Caki2 (cell line): ENCODE measurements around the gene NRXN3. TPM values are rescaled to one million over a fixed set of nuclear protein-coding genes. Genes with fewer than 3 reads are reported as not detected.
"Not testable (repeated sequence)": the region's sequence is repeated elsewhere in the genome, so short reads cannot be mapped to it uniquely, and the experiment has no call there.

Experiments used
- DNase-seq: peaks from one replicate; pipeline ENCODE4 v3.0.0-alpha.2; 2015; ENCODE audit warnings: low read depth
- in situ Hi-C: cut with HindIII; loops from 2 replicates; pipeline ENCODE4 v1.10.0; 2016; ENCODE audit warnings: low sequenced_read_pairs, low pct_unique_long_range_greater_than_20kb, mixed read lengths
- total RNA-seq: library from RNA; depleted of rRNA; stranded (reverse); fragments of >200 nt; shearing (Covaris generic); gene quantifications from 2 replicates; pipeline ENCODE4 v1.2.3, GENCODE V29; 2014; ENCODE audit warnings: low replicate concordance

Gene NRXN3
- total RNA-seq, 1 experiment from 2014 or later = not detected

DNA sequence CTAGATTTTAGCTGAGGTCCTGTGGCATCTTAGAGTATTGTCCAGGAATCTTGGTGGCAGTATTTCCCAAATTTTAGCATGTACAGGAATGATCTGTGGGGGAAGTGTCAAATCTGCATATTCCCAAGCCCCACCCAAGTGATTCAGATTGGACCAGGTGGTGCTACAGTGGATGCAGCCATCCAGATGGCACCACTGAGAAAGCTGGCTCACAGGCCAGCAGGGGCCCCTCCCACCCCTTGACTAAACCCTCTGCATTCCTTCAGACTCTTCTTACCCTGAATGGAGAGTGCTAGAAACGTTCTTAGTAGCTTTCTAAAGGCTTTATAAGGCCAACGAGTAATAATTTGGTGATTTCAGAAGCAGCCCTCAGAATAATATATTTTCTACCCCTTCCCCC is 255.2 kb downstream of the NRXN3 start:
- in situ Hi-C loops = no loop called here
- DNase-seq = no peak

- in situ Hi-C loops = no loop called here
- no peak for DNase-seq
Observed at GRCh38 chr14:78425782-78426181, 255.6 kb downstream of the NRXN3 start.

GRCh38 chr14:78432046-78432445 is 261.9 kb downstream of the NRXN3 start:
- no peak for DNase-seq
- in situ Hi-C loops = no loop called here

DNA sequence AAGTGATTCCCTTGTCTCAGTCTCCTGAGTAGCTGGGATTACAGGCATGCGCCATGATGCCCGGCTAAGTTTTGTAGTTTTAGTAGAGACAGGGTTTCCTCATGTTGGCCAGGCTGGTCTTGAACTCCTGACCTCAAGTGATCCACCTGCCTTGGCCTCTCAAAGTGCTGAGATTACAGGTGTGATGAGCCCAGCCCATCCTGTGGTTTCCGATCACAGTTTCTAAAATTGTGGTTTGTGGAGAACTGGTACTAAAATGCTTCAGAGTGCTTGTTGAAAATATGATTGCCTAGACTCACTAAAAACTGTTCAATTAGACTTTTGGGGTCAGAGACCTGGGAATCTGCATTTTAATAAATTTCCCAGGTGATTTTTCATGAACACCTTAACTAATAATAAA is 267.3 kb downstream of the NRXN3 start:
- DNase-seq, in situ Hi-C loops: not testable (repeated sequence)

GRCh38 chr14:78440356-78440894 is 270.3 kb downstream of the NRXN3 start:
- in situ Hi-C loops = no loop called here

DNA sequence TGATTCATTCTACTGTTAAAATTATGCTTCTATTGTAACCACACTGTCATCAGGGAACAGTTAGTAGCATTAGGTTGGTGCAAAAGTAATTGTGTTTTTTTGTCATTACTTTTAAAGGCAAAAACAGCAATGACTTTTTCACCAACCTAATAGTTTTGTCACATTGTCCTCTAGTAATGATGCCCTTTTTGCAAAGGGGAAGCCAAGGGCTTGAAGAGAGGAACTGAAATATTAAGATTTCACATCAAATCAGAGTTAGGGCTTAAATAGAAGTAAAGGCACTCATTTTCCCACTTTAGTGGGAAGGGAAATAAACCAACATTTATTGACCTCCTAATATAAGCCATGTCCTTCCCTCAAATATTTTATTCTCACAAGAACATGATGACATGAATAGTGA is 273.7 kb downstream of the NRXN3 start:
- in situ Hi-C loops = no loop called here
- DNase-seq = no peak

More at GRCh38 chr14:78440356-78440894, 270.3 kb downstream of the NRXN3 start:
- no peak for DNase-seq

- in situ Hi-C loops = no loop called here
- no peak for DNase-seq
Observed at GRCh38 chr14:78445275-78445674, 275.1 kb downstream of the NRXN3 start.

- in situ Hi-C loops = no loop called here
- DNase-seq = peak; percentile 4
Observed at GRCh38 chr14:78446807-78447206, 276.6 kb downstream of the NRXN3 start.

DNA sequence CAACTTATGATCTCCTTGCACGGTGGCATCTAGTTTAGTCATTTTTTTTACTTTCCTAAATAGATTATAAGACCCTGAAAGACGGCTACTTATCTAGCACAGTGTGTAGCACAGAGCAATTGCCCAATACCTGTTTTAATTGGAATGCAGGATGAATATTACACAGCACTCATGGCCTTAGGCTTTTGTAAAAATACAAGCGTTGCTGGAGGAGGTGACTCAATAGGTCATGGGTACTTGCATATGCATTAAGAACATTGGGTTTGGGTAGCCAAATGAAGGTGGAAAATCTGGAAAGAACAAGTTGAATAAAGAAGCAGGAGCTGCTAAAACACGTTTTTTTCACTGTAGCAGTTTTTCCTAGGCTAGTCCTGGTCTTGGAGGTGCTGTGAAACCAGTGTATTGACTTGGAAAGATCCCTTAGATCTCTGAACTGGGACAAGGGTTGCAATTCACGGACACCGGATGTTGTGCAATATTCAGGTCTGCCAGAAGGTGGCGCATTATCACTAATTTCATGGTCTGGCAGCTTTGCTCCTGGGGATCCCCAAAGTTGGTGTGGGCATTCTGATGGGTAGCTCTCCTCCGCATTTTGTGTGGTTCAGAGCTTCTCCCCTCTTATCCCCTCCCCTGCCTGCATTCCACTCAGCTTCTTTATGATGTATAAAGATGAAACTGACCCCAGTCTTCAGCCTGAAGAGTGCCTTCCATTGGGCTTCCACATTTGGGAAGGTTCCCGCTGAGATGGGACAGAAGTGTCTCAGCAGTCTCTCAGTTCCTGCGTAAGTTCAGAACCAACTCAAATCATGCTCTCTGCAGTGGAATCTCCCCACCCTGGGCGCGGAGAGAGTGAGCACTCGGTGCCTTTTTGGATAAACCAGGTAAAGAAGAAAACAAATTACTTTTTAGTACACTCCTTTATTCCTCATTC is 278.3 kb downstream of the NRXN3 start:
- DNase-seq = peak; percentile 11
- in situ Hi-C loops = no loop called here

- DNase-seq = no peak
- in situ Hi-C loops = no loop called here
Observed at GRCh38 chr14:78450669-78451318, 280.6 kb downstream of the NRXN3 start.

DNA sequence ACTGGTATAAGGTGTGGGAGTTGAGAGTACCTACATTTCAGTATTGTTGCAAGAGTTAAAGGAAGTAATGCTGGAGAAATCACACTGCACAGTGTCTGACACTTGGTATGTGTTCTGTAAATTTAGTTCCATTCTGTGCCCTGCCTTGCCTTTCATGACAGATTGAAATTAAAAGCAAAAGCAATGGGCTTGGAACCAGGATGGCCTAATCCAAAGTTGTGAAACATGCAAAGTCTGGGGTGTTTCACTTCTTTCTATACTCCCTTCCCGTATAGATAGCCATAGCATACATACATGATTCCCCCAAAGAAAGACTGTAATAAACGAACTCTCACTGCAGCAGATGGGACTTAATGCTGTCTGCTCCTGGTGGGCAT is 281.1 kb downstream of the NRXN3 start:
- DNase-seq = no peak
- in situ Hi-C loops = no loop called here

DNA sequence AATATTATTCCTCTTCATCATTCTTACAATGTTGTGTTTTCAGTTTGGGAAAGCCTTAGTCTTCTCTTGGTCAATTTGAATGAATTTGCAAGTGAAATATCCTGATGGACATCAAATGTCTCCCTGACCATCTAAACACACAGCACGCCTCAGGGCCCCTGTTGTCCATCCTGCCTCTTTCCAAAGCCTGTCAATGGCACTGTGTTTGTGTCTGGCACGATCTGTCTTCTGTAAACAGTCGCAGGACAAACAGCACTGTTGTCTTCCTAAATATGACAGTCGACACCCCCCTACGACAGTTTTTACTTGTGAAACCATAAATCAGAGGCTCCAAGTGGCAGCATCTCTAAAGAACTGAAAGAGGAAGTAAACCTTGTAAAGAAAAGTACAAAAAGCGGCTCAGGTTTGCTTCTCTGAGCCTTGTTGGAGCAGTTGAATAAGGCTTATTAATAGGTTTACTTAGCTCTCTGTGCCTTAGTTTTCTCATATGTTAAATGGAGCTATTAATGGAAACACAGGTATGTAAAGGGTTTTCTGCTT is 285.8 kb downstream of the NRXN3 start:
- DNase-seq = no peak

GRCh38 chr14:78469947-78470346 is 299.8 kb downstream of the NRXN3 start:
- in situ Hi-C loops = no loop called here
- DNase-seq = no peak

More for the DNA sequence above, 285.8 kb downstream of the NRXN3 start:
- in situ Hi-C loops = no loop called here

DNA sequence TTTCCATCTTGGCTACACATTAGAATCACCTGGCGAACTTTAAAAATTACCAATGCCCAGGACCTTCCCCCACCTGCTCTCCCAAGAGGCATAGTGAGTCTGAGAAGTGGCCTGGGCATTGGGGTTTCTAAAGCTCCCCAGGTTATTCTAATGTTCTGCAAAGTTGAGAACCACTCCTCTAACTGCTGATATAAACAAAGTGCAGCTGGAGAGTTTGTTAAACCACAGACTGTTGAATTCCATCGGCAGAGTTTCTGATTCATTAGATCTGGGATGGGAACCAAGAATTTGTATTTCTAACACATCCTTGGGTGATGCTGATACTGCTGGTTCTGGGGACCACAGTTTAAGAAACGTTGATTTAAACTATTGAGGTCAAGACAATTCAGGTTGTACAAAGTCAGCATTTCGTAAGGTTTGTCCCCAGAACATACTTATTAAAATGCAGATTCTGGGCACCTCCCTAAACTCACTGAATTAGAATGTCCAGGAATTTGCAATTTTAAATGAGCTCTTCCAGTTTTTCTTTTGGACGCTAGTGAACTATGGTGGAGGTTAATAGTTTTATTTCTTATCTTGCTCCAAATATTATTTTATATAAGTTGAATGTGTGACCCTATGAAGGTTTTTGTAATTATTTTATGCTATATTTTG is 309.1 kb downstream of the NRXN3 start:
- in situ Hi-C loops = no loop called here
- DNase-seq = no peak

GRCh38 chr14:78484028-78484427 is 313.9 kb downstream of the NRXN3 start:
- no peak for DNase-seq
- in situ Hi-C loops = no loop called here

DNA sequence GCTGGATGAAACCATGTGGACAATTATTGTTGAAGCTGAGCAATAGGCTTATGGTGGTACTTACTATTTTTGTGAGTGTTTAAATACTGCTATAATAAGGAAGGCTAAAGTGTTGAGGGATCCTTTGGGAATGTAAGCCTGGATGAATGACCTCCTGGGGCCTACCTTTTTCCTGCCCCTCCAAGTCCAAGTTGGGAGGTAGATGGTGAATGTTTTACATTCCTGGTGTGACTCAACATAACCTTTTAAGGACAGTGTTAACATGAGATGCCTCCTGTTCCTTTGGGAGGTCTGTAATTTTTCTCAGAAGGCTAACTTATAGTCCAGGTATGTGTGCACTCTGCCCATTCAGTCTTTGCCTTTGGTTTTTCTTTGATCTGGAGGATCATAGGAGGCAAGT is 315.9 kb downstream of the NRXN3 start:
- no peak for DNase-seq
- in situ Hi-C loops = no loop called here

GRCh38 chr14:78486621-78487020 is 316.4 kb downstream of the NRXN3 start:
- in situ Hi-C loops = no loop called here
- no peak for DNase-seq

DNA sequence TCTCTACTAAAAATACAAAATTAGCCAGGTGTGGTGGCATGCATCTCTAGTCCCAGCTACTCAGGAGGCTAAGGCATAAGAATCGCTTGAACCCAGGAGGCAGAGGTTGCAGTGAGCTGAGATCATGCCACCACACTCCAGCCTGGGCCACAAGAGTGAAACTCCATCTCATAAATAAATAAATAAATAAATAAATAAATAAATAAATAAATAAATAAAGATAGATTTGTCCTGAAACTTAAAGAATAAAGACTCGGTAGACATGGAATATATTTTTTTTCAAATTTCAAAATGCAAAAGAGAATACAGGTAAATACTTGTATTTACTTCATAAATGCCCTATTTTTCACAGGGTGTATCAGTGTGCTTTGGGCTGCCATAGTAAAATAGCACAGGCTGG is 317.4 kb downstream of the NRXN3 start:
- DNase-seq, in situ Hi-C loops: not testable (repeated sequence)

DNA sequence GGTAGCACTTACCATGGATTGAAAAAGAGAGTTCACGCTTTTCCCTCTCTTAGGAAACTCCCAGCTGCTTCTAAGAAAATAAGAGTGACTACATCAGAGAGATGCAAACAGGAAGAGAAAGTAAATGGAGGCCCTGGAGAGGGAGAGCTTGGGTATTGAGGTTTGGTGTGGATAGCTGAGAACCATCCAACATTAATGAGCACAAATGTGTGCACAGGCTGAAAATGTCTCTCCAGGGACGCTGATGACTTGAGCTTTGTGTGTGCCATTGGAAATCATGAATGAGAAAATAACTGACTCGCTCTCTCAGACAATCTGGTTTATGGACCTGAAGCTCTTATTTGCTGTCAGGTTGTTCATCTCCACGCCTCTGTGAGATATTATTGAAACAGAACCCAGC is 318.8 kb downstream of the NRXN3 start:
- no peak for DNase-seq
- in situ Hi-C loops = no loop called here
